Measurements from ENCODE around the gene ROCK2. TPM values are rescaled to one million over a fixed set of nuclear protein-coding genes. Genes with fewer than 3 reads are reported as not detected.

Gene ROCK2
- total and polyA plus RNA-seq, 8 donors: 49.4 to 61.5 (median 58.8) TPM

- intact Hi-C loops (cut with DNase I): no loop called here
- TF ChIP-seq CTCF (IDR thresholded peaks at IDR 0.05): no peak
These were observed 19.6 kb upstream of the ROCK2 start for GRCh38 chr2:11363868-11364564.

DNA sequence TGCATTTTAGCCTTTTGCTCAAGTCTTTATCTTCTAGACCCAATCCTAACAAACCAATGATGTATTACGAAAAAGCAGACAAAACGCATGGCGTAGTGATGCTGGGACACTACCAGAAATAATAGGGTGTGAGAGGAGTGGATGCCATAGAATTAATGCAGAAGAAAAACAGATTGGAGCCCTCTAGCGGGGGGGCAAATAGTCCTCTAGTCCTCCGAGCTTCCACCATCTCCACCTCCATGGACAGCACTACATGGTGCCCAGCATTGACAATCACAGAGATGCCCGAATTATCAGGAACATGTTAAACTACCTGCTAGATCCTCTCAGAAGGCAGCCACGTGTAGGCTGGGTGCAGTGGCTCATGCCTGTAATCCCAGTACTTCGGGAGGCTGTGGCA is 15.4 kb upstream of the ROCK2 start:
- no peak overlapping the region for H3K27ac ChIP-seq
- DNase-seq (no peak), ATAC-seq (no peak)
- no peaks in the 10 kb centered on the region for H3K9me3 ChIP-seq
- no peak overlapping the region for H3K4me3 ChIP-seq
- intact Hi-C loops (cut with DNase I): no loop called here
- H3K4me1 ChIP-seq: peaks cover 6 to 15% of the 10 kb centered on the region in 2 donors
- H3K36me3 ChIP-seq: no peaks in the 10 kb centered on the region
- no peaks in the 10 kb centered on the region for H3K27me3 ChIP-seq
- TF ChIP-seq CTCF (IDR thresholded peaks at IDR 0.05): no peak

More at GRCh38 chr2:11363868-11364564, 19.6 kb upstream of the ROCK2 start:
- no peak overlapping the region for H3K27ac ChIP-seq
- no peaks in the 10 kb centered on the region for H3K27me3 ChIP-seq
- no peak overlapping the region for H3K4me3 ChIP-seq
- H3K9me3 ChIP-seq: no peaks in the 10 kb centered on the region
- peaks cover 0 to 5% of the 10 kb centered on the region in 2 donors for H3K4me1 ChIP-seq
- ATAC-seq: no peak
- DNase-seq: no peak
- no peaks in the 10 kb centered on the region for H3K36me3 ChIP-seq

DNA sequence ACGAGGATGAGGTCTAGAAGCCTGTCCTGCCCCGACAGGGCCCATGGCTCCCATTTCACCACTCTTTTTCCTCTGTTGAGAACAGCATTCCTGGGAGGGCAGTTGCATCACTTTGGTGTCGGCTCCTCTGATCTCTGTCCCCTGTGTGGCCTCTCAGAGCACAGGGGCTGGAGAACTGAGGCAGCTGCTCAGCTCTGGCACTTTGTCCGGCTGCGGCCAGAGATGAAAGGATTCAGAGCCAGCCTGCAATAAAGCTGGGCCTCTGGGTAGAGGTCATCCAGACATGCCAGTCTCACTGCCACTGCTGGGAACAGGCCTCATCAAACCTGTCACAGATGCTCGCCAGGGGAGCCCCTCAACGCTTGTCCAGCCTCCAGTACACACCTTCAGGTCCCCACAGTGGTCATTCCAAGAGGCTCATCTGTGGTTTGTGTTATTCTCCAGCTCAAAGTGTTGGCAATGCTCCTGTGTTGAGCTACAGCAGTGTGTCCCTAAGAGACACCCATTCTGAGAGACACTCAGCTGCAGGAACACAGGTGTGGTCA is 13.1 kb upstream of the ROCK2 start:
- Histone ChIP-seq H3K36me3 (no peaks in the 10 kb centered on the region), H3K4me1 (peaks cover 6 to 15% of the 10 kb centered on the region in 2 donors), H3K9me3 (no peaks in the 10 kb centered on the region), H3K4me3 (no peak overlapping the region), H3K27me3 (no peaks in the 10 kb centered on the region), H3K27ac (no peak overlapping the region)
- DNase-seq (peak in 2 of 4 donors; percentile 57 to 71), ATAC-seq (peak; percentile 85)
- intact Hi-C loops (cut with DNase I): no loop called here
- no peak for TF ChIP-seq CTCF (IDR thresholded peaks at IDR 0.05)

GRCh38 chr2:11356764-11357163 is 12.3 kb upstream of the ROCK2 start:
- no peak overlapping the region for H3K4me3 ChIP-seq
- intact Hi-C loops (cut with DNase I): no loop called here
- DNase-seq (no peak), ATAC-seq (no peak)
- no peaks in the 10 kb centered on the region for H3K36me3 ChIP-seq
- H3K9me3 ChIP-seq: no peaks in the 10 kb centered on the region
- H3K4me1 ChIP-seq: peaks cover 6 to 15% of the 10 kb centered on the region in 2 donors
- peak overlapping the region; percentile 16 to 41 for H3K27ac ChIP-seq
- no peaks in the 10 kb centered on the region for H3K27me3 ChIP-seq
- TF ChIP-seq CTCF (IDR thresholded peaks at IDR 0.05): no peak

GRCh38 chr2:11355194-11356053 is 11.0 kb upstream of the ROCK2 start:
- no peak for DNase-seq
- H3K4me3 ChIP-seq: no peak overlapping the region
- no peak for TF ChIP-seq CTCF (IDR thresholded peaks at IDR 0.05)
- intact Hi-C loops (cut with DNase I): no loop called here
- no peaks in the 10 kb centered on the region for H3K9me3 ChIP-seq
- H3K27ac ChIP-seq: no peak overlapping the region
- no peaks in the 10 kb centered on the region for H3K36me3 ChIP-seq
- ATAC-seq: no peak
- peaks cover 6 to 15% of the 10 kb centered on the region in 2 donors for H3K4me1 ChIP-seq
- H3K27me3 ChIP-seq: no peaks in the 10 kb centered on the region

All from left lung (tissue), 10 donors.